Nephron (organoid): Measurements from ENCODE around the gene HSD3B2.
A peak's percentile ranks its signal among the peaks of the same experiment; 100 is the strongest.

ENCODE experiments used
- H3K27ac Mint-ChIP-seq, 3 experiments: 2 replicates each; pipeline ENCODE4 v1.8.0; 2020; ENCODE audit warnings: mixed read lengths in 3 of 3, mild to moderate bottlenecking in 2 of 3, moderate library complexity in 1 of 3
- H3K27me3 Mint-ChIP-seq: 2 replicates; pipeline ENCODE4 v1.8.0; 2021; ENCODE audit warnings: low read depth, mild to moderate bottlenecking, moderate library complexity, mixed read lengths
- H3K36me3 Mint-ChIP-seq: 2 replicates; pipeline ENCODE4 v1.8.0; 2020; ENCODE audit warnings: low read depth, mixed read lengths
- H3K4me1 Mint-ChIP-seq: 2 replicates; pipeline ENCODE4 v1.8.0; 2020; ENCODE audit warnings: mixed read lengths
- H3K4me3 Mint-ChIP-seq, 3 experiments: 2 replicates each; pipeline ENCODE4 v1.8.0; 2020; ENCODE audit warnings: mild to moderate bottlenecking in 3 of 3, mixed read lengths in 3 of 3, moderate library complexity in 2 of 3
- H3K9me3 Mint-ChIP-seq: 2 replicates; pipeline ENCODE4 v1.8.0; 2020; ENCODE audit warnings: mixed read lengths
- TF ChIP-seq, protein P1 (sequence below), 3 experiments: fragments of 200-600 bp; sonication (generic); IDR thresholded peaks; one replicate each; pipeline ENCODE4 v1.5.0; 2021; ENCODE audit warnings: antibody characterized with exemption in 3 of 3; ENCODE audit not compliant: unreplicated experiment in 3 of 3

HSD3B2 gene

DNA sequence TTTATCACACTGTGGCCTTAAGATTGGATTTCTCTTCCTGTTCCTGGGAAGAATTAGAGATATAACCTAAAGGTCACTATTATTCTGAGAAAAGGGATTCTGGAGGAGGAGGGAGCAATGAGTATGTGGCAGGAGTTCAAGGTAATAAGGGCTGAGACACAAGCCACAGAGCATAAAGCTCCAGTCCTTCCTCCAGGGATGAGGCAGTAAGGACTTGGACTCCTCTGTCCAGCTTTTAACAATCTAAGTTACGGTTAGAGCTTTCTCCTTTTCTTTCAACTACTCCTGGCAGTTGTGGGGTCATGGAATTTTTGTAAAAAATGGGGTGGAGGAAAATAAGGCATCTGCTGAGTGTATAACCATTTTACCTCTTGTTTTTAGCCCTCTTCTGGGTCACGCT is at the start of gene HSD3B2:
Gene HSD3B2 (plus strand): TSS at position 201 of the 400 bp plus-strand sequence. CDS start 270 bp downstream, outside the sequence.
- Mint-ChIP-seq H3K4me3 (no peak within 1 kb of the TSS), H3K36me3 (no peaks in the 10 kb centered on the region), H3K27me3 (no peaks in the 10 kb centered on the region), H3K4me1 (no peaks in the 10 kb centered on the region), H3K9me3 (no peaks in the 10 kb centered on the region), H3K27ac (no peak within 1 kb of the TSS)
- TF ChIP-seq, protein P1, sequence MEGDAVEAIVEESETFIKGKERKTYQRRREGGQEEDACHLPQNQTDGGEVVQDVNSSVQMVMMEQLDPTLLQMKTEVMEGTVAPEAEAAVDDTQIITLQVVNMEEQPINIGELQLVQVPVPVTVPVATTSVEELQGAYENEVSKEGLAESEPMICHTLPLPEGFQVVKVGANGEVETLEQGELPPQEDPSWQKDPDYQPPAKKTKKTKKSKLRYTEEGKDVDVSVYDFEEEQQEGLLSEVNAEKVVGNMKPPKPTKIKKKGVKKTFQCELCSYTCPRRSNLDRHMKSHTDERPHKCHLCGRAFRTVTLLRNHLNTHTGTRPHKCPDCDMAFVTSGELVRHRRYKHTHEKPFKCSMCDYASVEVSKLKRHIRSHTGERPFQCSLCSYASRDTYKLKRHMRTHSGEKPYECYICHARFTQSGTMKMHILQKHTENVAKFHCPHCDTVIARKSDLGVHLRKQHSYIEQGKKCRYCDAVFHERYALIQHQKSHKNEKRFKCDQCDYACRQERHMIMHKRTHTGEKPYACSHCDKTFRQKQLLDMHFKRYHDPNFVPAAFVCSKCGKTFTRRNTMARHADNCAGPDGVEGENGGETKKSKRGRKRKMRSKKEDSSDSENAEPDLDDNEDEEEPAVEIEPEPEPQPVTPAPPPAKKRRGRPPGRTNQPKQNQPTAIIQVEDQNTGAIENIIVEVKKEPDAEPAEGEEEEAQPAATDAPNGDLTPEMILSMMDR (IDR thresholded peaks at IDR 0.05; ENCODE audit: unreplicated experiment in 3 of 3), result no peak

DNA sequence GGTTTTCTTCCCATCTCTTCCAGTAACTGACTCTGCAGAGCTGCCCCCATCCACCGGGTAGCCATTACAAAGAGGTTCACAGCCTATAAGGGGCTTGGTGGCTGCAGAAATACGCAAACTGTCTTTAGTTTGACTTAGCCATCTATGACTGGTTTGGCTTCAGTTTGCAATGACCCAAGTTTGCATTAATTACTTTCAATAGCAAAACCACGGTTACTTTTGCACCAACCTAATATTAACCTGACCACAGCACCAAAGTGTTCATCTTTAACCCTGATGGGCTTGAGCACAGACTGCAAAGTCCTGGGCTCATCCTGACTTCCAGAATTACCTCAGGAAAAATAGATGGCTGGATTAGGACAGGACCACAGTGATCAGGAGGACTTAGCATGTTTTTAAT is 48.5 kb upstream of the HSD3B2 start:
- H3K4me3 Mint-ChIP-seq, result no peak overlapping the region
- H3K4me1 Mint-ChIP-seq, result peaks cover 4% of the 10 kb centered on the region
- TF ChIP-seq, protein P1 (IDR thresholded peaks at IDR 0.05; ENCODE audit: unreplicated experiment in 3 of 3), result no peak
- no peaks in the 10 kb centered on the region for H3K9me3 Mint-ChIP-seq
- H3K27me3 Mint-ChIP-seq, result peaks cover 18% of the 10 kb centered on the region
- H3K36me3 Mint-ChIP-seq, result no peaks in the 10 kb centered on the region
- peak overlapping the region in 1 of 3 experiments; percentile 26 for H3K27ac Mint-ChIP-seq

DNA sequence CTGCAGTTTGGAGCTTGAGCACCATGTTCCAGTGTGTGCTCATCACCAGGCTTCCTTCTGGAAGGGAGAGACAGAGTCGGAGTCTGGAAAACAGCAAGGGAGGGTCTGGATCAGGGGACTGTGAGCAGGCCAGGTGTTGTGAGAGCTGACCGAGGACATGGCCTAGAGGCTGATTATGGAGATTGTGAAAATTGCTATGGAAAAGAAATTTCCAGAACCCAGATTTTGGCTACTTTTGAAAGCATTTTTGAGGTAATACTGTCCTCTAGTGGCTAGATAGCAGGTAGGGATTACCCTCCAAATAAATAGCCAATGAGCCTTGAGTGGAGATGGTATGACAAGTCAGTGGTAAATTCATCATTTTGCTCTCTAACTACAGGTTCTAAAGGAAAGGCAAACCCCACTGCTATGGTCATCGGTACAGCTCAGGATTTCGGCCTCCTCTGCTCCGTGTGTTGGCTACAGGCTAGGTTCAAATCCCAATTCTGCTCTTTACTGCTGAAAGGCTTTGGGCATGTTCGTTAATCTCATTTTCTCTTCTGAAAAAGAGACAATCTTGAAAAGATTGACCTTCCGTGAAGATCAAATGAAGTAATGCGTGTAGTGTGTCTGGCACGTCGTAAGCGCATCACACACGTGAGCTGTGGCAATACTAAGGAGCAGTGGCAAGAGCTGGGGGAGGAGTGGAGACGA is 47.4 kb upstream of the HSD3B2 start:
- TF ChIP-seq, protein P1 (IDR thresholded peaks at IDR 0.05; ENCODE audit: unreplicated experiment in 3 of 3), result peak; percentile 87 to 94 (median 92)
- H3K27me3 Mint-ChIP-seq, result peaks cover 16% of the 10 kb centered on the region
- peaks cover 13% of the 10 kb centered on the region for H3K4me1 Mint-ChIP-seq
- H3K27ac Mint-ChIP-seq, result peak overlapping the region in 1 of 3 experiments; percentile 62
- H3K36me3 Mint-ChIP-seq, result no peaks in the 10 kb centered on the region
- no peaks in the 10 kb centered on the region for H3K9me3 Mint-ChIP-seq
- H3K4me3 Mint-ChIP-seq, result no peak overlapping the region

DNA sequence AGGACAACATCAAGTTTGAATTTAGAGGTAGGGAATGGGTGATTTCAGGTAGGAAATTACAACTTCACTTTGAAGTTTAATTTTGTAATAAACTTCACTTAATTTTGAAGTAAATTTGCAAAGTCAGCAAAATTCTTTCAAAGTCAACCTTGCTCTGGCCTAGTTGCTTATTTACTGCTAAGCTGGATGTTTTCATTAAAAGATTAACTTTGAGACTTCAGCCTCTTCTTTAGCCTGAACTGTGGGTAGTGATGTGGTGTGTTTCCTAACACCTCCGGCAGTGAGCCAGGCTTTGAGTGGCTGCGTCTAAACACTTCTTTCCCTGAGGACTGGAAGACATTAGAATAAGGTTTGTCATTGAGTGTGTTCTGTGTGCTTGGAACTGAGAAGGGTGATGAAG is 46.4 kb upstream of the HSD3B2 start, which contains the start of gene HAO2:
Gene HAO2 (plus strand): TSS at position 232 of the 400 bp plus-strand sequence. CDS start 12,301 bp downstream, outside the sequence.
- Mint-ChIP-seq H3K4me1 (peaks cover 22% of the 10 kb centered on the region), H3K27ac (peak within 1 kb of the TSS; percentile 67 to 92 (median 84)), H3K4me3 (peak within 1 kb of the TSS in 2 of 3 experiments; percentile 14 to 63), H3K27me3 (peaks cover 14% of the 10 kb centered on the region), H3K36me3 (no peaks in the 10 kb centered on the region), H3K9me3 (no peaks in the 10 kb centered on the region)
- TF ChIP-seq, protein P1 (IDR thresholded peaks at IDR 0.05; ENCODE audit: unreplicated experiment in 3 of 3), result no peak

DNA sequence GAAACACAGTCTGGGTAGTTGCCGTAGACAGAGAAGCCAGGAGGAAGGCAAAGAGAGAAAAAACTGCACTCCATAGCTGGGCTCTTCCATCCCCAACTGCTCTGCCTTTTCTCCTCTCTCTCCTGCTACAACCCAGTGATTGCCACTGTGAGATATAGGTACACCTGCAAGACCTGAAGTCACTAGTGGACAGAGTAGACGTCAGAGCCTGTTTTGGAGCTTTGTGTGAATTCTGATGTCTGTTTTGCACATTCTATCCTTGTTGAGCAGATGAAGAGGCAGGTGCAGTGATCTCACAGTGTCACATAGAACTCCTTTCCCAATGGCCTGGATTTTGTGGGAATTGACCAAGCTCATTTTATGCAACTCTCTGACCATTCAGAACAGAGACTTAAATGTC is 44.2 kb upstream of the HSD3B2 start:
- TF ChIP-seq, protein P1 (IDR thresholded peaks at IDR 0.05; ENCODE audit: unreplicated experiment in 3 of 3), result no peak
- Mint-ChIP-seq H3K4me1 (peaks cover 34% of the 10 kb centered on the region), H3K27me3 (peaks cover 11% of the 10 kb centered on the region), H3K9me3 (no peaks in the 10 kb centered on the region), H3K27ac (no peak overlapping the region), H3K36me3 (no peaks in the 10 kb centered on the region), H3K4me3 (no peak overlapping the region)

DNA sequence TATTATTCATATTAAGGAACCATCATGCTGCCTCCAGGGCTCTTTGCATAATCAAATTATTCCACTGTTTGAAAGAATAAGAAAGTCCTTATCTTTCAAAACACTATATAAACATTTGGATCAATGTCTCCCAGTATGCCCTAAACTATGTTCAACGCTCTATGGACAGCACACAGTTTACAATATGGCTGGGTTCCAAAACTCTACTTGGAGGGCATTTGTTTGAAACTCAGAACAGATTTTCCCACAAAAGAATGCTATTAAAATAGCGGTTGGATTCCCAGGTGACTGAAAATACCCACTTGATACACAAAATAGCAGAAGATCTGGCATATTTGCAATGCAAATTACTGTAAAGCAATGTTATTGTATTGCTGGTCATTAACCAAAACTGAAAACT is 43.1 kb upstream of the HSD3B2 start:
- H3K4me1 Mint-ChIP-seq, result peaks cover 34% of the 10 kb centered on the region
- TF ChIP-seq, protein P1 (IDR thresholded peaks at IDR 0.05; ENCODE audit: unreplicated experiment in 3 of 3), result no peak
- no peaks in the 10 kb centered on the region for H3K36me3 Mint-ChIP-seq
- H3K4me3 Mint-ChIP-seq, result no peak overlapping the region
- H3K9me3 Mint-ChIP-seq, result no peaks in the 10 kb centered on the region
- H3K27me3 Mint-ChIP-seq, result peaks cover 9% of the 10 kb centered on the region
- H3K27ac Mint-ChIP-seq, result no peak overlapping the region
